ENCODE measurements around the gene TDRKH.
"Not testable (repeated sequence)": the region's sequence is repeated elsewhere in the genome, so short reads cannot be mapped to it uniquely, and the experiment has no call there.

The TDRKH gene

DNA sequence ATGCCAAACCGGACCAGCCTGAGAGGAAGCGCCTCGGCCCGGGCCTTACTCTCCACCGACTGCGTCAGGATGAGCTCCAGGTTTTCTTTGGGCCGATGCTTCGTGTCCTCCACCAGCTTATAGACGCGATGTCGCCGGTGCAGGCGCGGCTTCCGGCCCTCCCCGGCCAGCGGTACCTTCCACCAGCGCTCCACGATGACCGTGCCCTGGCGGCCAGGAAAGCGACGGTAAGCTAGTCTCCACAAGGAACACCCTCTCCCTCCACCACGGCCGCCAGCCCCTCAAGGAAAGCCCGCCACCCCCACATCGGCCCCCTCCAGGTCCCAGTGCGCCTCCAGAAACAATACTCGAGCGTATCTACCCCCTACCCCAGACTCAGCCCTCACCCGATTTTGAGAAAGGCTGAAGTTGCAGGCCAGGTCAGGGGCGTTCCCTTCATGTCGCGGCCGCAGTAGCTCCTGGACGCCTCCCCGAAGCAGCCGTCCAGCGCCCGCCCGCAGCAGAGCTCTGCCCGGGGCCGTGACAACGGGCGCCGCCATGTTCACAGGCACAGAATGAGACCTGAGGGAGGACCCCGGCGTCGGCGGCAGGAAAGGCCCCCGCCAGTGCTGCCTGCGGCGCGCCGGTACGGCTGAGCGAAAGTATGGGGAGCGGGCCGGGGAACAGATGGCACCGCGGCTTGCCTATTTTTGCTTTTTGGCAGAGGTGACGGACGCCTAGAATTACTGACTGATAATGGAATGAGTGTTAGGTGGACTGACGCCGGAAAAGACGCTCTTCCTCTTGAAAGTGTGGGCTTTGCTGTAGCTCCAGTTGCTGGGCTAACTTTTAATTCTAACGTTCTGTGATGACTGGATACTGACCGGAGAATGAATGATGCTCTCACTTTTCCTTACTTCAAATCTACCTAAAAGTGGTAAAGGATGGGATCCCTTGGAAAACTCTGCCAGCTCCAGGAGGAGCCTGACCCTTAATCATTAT is 27.1 kb downstream of the TDRKH start, which contains the start of gene MRPL9:
MRPL9 (minus strand) TSS at position 556 of the 981 bp plus-strand sequence; CDS start at position 539, 17 bp downstream.
- peak; percentile 96 for DNase-seq (ENCODE audit: low spot score)

DNA sequence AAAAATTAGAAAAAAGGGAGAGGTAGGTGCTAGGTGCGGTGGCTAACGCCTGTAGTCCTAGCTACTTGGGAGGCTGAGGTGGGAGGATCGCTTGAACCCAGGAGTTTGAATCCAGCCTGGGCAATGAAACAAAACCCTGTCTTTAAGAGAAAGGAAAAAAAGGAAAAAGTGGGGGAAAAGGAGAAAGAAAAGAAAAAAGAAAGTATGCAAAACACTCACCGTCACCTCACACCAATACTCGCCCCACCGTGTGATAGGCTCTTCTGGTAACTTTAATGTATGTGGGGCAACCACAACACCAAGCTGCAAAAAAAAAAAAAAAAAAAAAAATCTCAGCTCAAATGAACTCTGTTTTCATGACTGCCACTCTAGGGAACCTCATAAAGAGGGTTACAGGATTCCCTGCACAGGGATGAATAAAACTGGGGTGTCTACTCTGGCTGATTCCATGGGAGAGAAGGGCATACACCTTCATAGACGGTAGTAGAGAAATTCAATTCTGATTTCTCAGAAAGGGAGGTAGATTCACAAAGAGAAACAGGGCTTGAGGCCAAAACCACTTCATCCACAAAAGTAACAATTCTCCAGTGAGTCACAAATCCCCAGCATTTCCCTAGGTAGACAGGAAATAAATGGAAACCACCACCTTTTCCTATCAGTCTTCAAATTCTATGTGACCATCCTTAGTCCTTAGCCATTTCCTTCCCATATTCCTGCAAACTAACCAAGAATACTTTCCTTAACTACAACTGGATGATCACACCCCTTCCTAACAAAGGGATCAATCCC is 29.5 kb downstream of the TDRKH start:
- DNase-seq (ENCODE audit: low spot score), result no peak

DNA sequence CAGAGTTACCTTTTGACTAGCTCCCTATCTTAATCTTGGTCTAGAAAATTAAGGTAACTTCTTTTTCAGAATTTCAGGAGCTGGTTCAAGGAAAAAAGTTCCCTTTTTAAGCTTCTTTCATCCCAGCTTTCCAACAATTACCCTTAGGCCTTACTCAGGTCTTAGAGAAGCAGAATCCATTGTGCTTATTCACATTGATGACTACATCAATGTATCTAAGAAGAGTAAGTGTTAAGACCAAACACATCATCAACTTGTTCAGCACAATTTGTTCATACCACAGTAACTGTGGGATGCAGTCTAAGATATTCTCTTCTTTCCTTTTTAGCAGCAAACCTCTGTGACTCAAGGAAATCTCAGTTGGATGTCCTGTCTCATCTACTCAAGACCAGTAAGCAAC is 31.1 kb downstream of the TDRKH start:
- no peak for DNase-seq (ENCODE audit: low spot score)

DNA sequence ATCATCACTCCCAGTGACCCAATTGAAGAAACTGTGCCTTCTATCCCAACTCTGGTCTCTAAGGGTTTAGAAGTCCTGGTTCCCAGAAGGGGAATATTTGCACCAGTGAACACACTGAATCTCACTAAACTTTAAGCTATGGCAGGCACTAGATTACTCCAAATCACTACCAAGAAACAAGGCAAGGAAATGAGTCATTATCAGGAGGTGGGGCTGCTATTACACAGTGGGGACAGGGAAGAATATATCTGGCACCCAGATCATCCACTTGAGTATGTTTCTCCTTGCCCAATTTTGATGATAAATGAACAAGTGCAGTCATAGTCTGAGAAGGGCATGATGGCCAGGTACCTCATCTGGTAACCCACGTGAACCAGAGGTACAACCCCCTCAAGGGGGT is 34.0 kb downstream of the TDRKH start:
- DNase-seq (ENCODE audit: low spot score), result peak; percentile 49

DNA sequence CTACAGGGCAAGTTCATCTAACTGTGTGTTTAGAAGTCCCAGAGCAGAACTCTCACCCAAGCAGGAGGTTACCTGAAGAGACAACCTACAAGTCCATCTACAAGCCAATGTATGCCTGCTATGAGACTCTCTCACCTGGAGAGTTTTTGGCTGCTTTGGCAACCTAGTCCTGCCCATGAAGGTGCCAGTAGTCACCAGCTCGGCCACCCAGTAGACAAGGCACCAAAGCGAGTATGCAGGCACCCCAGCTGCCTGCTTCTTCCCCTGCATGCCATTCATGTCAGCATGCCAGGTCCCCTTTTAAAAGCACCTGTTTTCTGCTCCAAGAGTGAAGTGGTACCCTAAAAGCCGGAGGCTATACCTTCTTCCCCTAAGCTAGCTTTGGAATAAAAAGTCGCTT is 48.8 kb downstream of the TDRKH start:
- no peak for DNase-seq (ENCODE audit: low spot score)

DNA sequence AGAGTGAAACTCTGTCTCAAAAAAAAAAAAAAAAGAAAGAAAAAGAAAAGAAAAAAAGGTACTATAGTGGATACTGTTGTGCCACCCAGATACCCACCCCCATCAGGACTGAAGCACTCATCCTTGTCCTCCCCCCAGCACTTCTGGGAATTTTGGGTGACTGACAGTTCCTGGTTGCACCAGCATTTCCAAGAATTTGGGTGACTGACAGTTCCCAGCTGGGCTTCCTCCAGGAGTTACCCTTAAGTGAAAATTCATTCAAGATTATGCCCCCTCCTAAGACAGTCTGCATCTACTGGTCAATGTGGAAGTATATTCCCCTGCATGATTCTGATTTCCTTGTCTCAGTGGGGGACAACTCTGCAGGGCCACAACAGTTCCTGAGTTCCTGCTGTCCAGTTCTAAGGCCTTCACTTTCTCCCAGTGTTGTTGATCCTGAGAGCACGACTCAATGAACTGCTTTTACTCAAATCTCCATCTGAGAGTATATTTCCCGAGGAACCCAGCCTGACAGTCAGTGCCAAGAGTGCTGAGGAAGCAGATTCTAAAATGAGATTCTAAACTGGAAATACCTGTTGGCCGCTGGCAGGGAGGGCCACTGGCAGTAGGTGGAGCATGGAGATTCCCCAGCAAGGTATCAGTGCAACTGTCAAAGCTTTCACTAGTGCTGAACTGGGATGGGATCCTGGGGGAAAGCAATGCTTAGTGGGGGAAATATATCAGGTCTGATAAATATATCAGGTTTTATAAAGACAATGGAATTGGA is 50.5 kb downstream of the TDRKH start:
- no peak for DNase-seq (ENCODE audit: low spot score)

DNA sequence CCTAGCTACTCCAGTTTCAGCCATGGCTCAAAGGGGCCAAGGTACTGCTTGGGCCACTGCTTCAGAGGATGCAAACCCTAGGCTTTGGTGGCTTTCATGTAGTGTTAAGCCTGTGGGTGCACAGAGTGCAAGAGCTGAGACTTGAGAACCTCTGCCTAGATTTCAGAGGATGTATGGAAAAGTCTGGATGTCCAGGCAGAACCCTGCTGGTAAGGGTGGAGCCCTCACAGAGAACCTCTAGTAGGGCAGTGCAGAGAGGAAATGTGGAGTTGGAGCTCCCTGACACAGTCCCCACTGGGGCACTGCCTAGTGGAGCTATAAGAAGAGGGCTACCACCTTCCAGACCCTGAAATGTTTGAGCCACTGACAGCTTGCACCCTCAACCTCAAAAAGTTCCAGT is 52.8 kb downstream of the TDRKH start:
- no peak for DNase-seq (ENCODE audit: low spot score)

DNA sequence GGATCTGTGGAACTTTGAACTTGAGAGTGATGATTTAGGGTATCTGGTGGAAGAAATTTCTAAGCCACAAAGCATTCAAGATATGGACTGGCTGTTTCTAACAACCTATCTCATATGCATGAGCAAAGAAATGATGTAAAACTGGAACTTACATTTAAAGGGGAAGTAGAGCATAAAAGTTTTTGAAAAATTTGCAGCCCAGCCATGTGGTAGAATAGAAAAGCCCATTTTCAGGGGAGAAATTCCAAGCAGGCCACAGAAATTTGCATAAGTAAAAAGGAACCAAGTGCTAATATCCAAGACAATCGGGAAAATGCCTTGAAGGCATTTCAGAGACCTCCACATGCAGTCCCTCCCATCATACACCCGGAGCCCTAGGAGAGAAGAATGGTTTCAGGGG is 53.3 kb downstream of the TDRKH start:
- no peak for DNase-seq (ENCODE audit: low spot score)

DNA sequence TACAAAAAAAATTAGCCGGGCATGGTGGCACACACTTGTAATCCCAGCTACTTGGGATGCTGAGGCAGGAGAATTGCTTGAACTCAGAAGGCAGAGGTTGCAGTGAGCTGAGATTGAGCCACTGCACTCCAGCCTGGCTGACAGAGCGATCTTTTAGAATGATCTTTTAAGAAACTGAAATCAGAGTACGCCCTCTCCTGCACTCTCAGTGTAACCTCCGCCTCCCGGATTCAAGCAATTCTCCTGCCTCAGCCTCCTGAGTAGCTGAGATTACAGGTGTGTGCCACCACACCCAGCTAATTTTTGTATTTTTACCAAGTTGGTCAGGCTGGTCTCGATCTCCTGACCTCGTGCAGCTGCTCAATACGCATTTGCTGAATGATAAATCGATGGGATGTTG is 56.3 kb downstream of the TDRKH start:
- DNase-seq (ENCODE audit: low spot score), result not testable (repeated sequence)

DNA sequence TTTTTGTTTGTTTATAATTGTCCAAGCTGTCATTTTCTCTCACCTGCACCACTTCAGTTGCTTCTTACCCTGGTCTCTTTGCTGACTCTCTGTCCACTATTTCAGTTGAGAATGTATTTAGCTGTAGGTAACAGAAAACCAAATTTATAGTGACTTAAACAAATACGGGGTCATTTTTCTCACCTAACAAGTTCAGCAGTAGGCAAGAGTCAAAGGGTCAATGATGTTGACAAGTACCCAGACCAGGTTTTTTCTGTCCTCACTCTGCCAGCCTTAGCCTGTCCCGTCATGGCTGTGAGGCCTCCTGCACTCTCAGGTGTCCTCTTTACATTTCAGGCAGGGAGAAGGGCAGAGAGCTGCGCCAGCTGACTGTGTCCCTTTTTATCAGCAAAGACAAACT is 57.2 kb downstream of the TDRKH start:
- no peak for DNase-seq (ENCODE audit: low spot score)

DNA sequence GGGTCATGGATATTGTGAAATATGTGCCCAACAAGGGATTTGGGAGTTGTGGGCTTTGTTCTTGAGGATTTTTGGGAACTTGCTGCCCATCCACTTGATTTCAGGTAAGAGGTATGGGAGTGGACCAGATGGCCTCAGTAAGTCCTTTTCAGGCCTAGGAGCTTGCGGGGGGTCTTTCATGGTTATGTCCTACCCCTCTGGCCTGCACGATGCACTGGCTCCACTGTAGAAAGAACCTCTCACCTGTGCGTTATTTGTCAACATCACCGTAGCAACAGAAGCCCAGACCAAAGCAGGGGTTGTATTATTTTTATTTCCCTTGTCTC is 60.4 kb downstream of the TDRKH start:
- no peak for DNase-seq (ENCODE audit: low spot score)

DNA sequence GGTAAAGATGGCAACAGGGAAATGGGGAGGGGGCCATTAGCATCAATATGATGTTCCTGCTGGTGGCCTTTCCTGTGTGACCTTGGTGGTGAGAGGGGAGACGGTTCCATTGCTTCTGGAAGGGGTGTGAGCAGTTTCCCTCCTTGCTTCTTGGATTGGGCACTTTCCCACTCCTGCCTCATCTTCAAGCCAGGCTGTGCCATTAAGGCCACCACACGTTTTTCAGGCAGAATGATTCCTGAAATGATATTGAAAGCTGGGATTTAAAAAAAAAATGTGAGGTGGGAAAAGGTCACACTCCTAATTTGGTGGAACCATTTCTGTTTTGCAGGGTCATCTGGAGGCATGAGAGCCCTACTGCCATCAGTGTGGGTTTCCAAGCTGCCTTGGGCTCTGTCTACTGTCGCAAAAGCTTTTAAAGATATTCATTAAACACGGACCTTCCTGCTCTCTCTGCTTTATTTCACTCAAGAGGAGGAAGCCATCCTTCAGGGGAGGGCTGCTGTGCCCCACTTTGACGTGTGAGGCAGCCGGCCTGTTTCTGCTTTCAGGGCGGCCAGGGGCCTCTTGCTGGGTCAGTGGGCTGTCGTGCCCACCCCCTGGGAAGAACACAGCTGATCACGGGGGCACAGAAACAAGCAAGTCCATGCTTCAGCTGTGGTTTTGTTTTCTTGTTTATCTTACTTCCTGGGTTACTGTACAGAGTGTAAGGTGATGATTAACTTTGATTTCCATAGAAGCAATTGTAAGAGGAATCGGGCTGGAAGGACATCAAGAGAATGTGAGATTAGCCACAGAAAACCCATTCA is 60.9 kb downstream of the TDRKH start:
- no peak for DNase-seq (ENCODE audit: low spot score)

DNA sequence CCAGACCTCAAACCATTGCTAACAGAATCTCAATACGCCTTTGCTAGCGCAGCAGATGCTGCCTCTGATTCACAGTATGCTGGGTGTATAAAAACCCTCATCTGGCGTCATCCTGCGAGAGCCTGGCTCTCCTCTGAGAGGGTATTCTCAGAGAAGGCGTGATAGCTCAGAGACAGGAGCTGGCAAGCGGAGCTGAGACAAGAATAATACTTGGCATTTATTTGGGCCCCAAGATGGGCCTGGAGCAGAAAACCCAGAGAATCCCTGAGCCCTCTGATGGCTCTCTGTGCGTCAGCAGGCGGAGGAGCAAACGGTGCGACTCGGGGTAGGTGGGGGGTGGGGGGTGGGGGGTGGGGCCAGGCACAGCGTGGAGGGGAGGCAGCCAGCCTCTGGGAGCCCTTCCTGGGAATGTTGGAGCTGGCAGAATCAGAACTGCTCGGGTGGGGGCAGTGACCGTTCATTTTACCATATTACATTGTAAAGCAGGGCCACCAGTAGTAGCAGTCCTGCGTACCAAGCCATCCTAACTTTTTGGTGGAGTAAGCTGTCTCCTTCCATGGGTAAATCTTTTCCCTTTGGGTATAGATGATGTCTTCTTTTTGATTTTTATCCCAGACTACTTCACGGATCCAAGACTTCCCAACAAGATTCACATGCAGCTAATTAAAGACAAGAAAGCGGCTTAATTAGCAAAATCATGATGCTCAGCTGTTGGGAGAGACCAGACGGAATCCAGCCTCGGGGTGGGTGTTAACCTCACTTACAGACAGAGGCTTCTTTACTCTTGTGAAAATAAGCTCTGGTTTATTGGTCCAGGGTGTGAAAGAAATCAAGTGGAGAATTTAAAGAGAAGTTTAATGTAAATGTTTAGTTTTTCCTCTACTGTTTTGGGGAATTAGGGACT is 61.9 kb downstream of the TDRKH start:
- DNase-seq (ENCODE audit: low spot score), result peak; percentile 57

DNA sequence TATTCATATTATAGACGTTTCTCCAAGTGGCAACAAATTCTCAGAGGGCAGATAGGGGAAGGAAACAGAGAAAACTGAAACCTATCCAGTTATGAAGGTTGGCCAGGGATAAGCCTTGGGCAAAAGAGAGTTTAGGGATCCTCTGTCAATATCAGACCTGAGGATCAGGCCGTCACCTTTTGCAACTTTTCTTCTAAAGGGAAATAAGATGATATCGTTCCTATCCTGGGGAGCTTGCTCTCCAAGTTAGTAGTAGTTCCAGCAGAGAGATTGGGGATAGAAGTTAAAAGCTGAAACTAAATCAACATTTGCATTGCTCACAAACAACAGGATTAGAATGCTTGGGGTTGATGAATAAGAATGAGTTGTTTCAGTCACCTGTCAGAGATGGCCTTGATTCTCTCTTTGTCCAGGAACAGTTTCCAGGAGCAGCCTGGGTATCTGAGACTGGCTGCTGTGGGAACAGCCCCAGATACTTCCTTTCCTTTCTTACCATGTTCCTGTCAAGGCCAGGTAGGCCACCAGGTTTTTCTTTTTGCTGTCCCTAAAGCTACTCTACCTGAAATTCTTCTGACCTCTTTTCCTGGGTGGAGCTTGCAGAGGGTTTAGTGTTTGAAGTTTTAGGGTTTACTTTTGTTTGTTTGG is 66.5 kb downstream of the TDRKH start:
- no peak for DNase-seq (ENCODE audit: low spot score)
